Stimulated activated CD4-positive, alpha-beta T cell treated with anti-CD3 and anti-CD28 coated beads, Interleukin-2, amount 100 ng/mL, for 4 hours (primary cell): ENCODE data around the gene TMC5.

ENCODE experiments used
- DNase-seq: peaks from one replicate; pipeline ENCODE4 v3.0.0-alpha.2; 2020; ENCODE audit warnings: low read depth

The TMC5 gene

DNA sequence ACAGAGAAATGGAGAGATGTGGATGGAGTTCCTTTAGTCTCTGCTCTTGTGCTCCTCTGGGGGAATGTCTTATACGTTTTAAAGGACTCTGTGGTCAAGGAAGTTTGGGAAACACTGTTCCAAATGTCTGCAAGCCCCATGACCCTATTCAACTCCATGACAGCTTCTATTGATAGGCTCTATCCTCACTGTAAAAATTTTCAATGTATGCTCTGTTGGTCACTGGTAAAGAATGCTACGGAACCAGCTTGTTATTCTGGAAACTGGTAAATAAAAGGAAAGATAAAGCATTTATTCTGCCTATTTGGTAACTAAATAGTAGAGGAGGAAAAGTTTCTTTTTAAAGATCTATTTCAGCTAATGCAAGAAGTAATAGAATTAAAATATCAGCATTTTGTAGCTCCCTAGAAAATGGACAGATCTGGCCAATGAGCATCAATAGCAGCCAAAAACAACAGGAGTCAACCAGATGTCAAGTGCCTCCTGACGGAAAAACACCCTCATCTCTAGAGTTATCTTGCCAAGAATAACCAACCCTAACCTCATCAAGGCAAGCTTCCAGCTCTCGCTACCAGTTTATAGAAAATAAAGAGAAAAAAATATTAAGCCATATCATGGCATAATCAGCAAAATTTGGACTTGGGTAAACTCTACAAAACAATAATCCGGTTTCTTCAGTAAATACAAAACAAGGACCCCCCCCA is 88.1 kb downstream of the TMC5 start:
- DNase-seq, result no peak

GRCh38 chr16:19506965-19507364 is 89.3 kb downstream of the TMC5 start:
- DNase-seq, result no peak

DNA sequence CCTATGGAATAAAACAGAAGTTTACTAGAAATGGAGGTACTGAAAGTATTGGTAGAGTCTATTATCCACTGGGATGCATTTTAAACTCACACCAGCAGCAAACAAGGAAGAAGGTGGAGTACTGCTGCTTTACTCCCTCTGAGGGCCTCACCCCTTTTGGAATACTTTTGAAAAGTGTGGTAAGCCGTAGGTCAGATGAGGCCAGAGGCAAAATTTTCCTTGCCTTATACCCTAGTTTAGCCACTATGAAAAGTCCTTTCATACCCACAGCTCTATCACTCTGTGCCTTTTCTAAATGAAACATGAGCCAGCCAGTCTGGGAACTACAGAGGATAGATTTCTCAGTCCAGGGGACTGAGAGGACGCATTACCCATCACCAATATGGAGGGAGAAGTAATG is 90.2 kb downstream of the TMC5 start:
- no peak for DNase-seq

DNA sequence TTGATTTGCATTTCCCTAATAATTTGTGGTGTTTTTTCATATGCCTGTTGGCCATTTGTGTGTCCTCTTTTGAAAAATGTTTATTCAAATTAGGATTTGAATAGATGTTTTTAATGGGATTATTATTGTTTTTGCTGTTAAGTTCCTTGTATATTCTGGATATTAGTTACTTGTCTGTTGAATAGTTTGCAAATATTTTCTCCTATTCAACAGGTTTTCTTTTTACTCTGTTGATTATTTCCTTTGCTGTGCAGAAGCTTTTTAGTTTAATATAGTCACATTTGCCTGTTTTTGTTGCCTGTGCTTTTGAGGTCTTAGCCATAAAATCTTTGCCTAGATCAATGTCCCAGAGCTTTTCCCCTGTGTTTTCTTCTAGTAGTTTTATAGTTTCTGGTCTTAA is 94.6 kb downstream of the TMC5 start:
- DNase-seq, result no peak

GRCh38 chr16:19513377-19514053 is 95.8 kb downstream of the TMC5 start:
- no peak for DNase-seq

DNA sequence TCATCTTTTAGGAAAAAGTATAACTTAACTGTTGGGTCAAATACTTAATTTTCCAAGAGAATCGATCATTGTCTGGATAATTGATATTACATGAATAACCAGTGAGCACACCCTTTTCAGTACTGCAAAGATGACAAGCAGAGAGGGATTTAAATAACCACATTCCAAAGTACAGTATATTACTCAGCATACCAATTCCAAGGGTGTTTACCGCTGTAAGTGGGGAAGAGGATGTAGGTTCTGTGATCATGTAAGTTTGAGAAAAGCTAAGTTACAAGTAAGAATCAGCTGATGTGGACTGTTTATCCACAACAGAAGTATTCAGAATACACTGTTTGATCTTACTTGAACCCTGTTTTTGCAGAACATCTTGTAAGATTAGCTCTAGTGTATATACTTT is 98.1 kb downstream of the TMC5 start:
- no peak for DNase-seq

DNA sequence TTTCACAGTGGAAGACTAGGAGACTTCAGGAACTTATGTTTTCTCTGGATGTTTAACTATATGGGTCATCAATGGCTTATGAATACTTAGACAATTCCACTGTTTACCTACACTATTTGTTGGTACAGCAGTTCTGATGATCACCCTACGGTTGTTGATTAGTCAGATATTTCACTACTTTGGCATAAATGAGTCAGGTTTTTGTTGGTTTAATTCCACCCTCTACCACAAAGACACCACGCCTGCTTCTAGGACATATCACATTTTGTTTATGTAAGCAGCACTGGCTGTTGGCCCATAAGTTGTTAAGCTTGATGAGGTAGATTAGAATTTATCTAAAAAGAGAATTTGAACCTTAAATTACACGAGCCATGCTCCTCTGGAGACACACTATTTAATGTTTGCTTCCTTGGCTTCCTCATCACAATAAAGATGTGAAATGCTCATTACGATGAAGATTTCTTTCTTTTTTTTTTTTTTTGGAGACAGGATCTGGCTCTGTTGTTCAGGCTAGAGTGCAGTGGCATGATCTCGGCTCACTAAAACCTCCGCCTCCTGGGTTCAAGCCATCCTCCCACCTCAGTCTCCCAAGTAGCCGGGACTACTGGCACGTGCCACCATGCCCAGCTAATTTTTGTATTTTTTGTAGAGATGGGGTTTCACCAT is 99.9 kb downstream of the TMC5 start:
- no peak for DNase-seq

DNA sequence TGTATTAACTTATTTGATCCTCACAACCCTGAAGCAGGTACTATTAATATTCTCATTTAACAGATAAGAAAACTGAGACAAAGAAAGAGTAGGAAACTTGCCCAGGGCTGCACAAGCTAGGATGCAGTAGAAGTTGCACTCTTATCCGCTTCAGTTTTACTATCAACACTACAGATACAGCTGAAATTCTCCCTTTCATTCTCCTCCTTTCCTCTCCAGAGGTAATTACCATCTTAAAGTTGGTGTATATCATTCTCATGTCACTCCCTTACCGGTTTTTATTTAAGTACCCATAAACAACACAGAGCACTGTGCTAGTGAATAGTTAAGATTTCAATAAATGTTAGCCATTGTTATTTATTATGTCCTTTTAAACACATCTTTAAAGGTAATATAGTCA is 100.7 kb downstream of the TMC5 start:
- no peak for DNase-seq

GRCh38 chr16:19520861-19521331 is 103.2 kb downstream of the TMC5 start:
- no peak for DNase-seq

- DNase-seq, result peak; percentile 94
Measured at GRCh38 chr16:19521471-19522396, 104.1 kb downstream of the TMC5 start, which contains the start of gene GDE1. GDE1 (minus strand) TSS chr16:19522098; CDS start chr16:19521964, 134 bp downstream.

DNA sequence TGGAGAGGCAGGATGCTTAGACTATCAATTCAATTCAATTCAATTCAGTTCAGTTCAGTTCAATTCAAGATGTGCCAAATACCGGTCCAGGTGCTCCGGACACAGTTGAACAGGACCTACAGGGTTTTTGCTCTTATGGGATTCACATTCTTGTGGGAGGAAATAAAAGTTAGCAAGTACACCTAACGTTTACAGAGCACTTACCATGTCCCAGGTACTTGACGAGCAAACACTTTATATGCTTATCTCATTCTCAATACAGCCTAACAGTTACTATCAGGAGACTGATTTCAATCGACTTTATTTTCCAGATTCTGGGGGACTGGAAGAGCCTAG is 104.7 kb downstream of the TMC5 start:
- no peak for DNase-seq

GRCh38 chr16:19522760-19523159 is 105.1 kb downstream of the TMC5 start:
- DNase-seq, result no peak

GRCh38 chr16:19523184-19523558 is 105.5 kb downstream of the TMC5 start:
- DNase-seq, result no peak

GRCh38 chr16:19523559-19524355 is 106.1 kb downstream of the TMC5 start, which contains the start of gene CCP110:
CCP110 (plus strand) TSS chr16:19523942; CDS start chr16:19527882, 3,940 bp downstream.
- DNase-seq, result peak; percentile 93

DNA sequence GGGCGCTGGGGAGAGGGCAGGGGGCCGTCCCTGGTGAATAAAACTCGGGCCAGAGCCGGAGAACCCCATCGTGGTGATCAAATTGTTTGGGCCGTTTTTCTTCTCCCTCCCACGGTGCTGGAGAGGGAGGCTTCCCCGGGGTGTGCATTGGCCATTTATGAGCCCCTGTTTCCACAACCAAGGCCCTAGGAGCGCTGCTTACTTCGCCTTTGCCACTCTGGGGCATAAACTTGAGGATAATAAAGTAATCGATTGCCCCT is 106.6 kb downstream of the TMC5 start:
- no peak for DNase-seq

- DNase-seq, result no peak
Measured at GRCh38 chr16:19524616-19525384, 107.1 kb downstream of the TMC5 start.

GRCh38 chr16:19525385-19525723 is 107.7 kb downstream of the TMC5 start:
- no peak for DNase-seq

DNA sequence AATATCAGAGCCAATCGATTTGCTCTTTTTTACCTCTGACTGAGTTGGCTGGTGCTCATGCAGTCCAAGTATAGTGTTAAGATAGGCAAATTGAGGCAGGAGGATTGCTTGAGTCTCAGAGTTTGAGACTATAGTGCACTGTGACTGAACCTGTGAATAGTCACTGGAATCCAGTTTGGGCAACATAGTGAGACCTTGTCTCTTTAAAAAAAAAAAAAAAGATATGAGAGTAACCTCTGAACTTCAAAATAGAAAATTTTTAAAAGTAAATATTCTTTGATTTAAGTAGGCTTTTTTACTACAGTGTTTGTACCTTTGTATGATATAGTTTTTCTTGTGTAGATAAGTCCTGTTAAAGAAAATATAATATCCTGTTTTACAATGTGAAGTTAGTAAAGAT is 109.5 kb downstream of the TMC5 start:
- no peak for DNase-seq

DNA sequence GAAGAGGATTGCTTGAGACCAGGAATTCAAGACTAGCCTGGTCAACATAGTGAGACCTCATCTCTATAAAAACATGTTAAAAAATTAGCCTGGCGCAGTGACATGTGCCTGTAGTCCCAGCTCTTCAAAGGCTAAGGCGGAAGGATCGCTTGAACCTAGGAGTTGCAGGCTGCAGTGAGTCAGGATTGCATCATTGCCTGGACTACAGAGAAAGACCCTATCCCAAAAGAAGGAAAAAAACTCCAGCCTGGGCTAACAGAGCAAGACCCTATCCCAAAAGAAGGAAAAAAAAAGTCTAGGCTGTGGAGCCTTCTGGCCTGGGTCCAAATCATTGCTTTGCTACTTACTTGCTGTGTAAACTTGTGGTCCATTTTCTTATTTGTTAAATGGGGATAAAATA is 111.0 kb downstream of the TMC5 start:
- no peak for DNase-seq

DNA sequence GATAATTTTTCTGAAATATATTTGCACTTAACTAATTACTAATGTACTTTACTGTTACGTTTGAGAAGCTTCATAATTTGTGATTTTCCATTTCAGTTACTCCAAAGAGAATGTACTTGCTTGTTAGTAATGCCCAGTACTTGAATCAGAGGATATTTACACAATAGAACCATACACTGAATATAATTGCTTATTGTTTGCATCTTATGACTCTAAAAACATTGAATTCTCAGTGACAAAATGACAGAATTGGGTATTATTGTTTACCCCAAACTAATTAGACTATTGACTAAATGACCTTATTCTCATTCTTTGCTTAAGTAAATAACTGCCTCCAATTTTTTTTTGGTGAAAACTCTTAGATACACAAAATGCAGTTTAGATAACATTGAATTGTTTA is 114.9 kb downstream of the TMC5 start:
- DNase-seq, result no peak
